Heart left ventricle (tissue), 16 donors: ENCODE results near the gene NMBR. TPM values are rescaled to one million over a fixed set of nuclear protein-coding genes. Genes with fewer than 3 reads are reported as not detected.

Source experiments
- ATAC-seq, 4 donors: fragments of 200-7000 bp; cut with Tn5 transposase; one replicate each; pipeline ENCODE4 v1.9.1; 2020 to 2022; ENCODE audit warnings: moderate library complexity in 4 of 4, mild to moderate bottlenecking in 3 of 4, moderate number of reproducible peaks in 1 of 4
- DNase-seq, 5 donors: peaks; one replicate each; pipeline ENCODE4 v3.0.0-alpha.2; 2020
- H3K27ac ChIP-seq, 12 donors: fragments of 200-600 bp; sonication (generic) in 4 of 12; one replicate each; pipeline versions ENCODE4 v1.5.0 to v1.8.0; 2016 to 2022; ENCODE audit warnings: mild to moderate bottlenecking in 2 of 12
- H3K27me3 ChIP-seq, 9 donors: fragments of 200-600 bp; sonication (generic) in 2 of 9; one replicate each; pipeline versions ENCODE4 v1.5.1 to v1.8.0; 2016 to 2022; ENCODE audit warnings: mild to moderate bottlenecking in 3 of 9
- H3K36me3 ChIP-seq, 9 donors: fragments of 200-600 bp; sonication (generic) in 2 of 9; one replicate each; pipeline versions ENCODE4 v1.5.0 to v1.8.0; 2018 to 2022; ENCODE audit warnings: mild to moderate bottlenecking in 2 of 9
- H3K4me1 ChIP-seq, 12 donors: fragments of 200-600 bp; sonication (generic) in 4 of 12; one replicate each; pipeline versions ENCODE4 v1.5.0 to v1.8.0; 2016 to 2022; ENCODE audit warnings: mild to moderate bottlenecking in 3 of 12
- H3K4me3 ChIP-seq, 12 donors: fragments of 200-600 bp; sonication (generic) in 4 of 12; one replicate each; pipeline versions ENCODE4 v1.5.0 to v1.8.0; 2017 to 2022; ENCODE audit warnings: mild to moderate bottlenecking in 9 of 12, moderate library complexity in 4 of 12
- H3K9me3 ChIP-seq, 12 donors: fragments of 200-600 bp; sonication (generic) in 4 of 12; one replicate each; pipeline versions ENCODE4 v1.5.0 to v1.8.0; 2016 to 2022; ENCODE audit warnings: mild to moderate bottlenecking in 1 of 12
- CTCF ChIP-seq, 12 donors: fragments of 200-600 bp; sonication (generic) in 4 of 12; IDR thresholded peaks; one replicate each; pipeline versions ENCODE4 v1.5.0 to v1.8.0; 2018 to 2022; ENCODE audit warnings: antibody characterized with exemption in 12 of 12, mild to moderate bottlenecking in 5 of 12
- POLR2A ChIP-seq, 2 donors: fragments of 450-650 bp; IDR thresholded peaks; one replicate each; pipeline ENCODE4 v1.6.1; 2017; ENCODE audit warnings: antibody characterized with exemption in 2 of 2, mild to moderate bottlenecking in 2 of 2, moderate library complexity in 2 of 2
- WGBS, 4 donors: extraction: QIAGEN DNeasy Blood & Tissue Kit in 2 of 4; methylation state at CpG; one replicate each; pipeline versions ENCODE4 v1.1.5 to v1.1.7; 2013 to 2018; 5-methylcytosine and 5-hydroxymethylcytosine counted together
- intact Hi-C, 10 donors: fragments of 100-400 bp; cut with DNase I; formaldehyde crosslinking; loops; one replicate each; pipeline versions ENCODE4 v1.11.1 to v1.14.2; 2022
- polyA plus RNA-seq, 2 donors: library from polyadenylated mRNA; stranded (reverse); fragments of 200-250 nt; gene quantifications; one replicate each; pipeline ENCODE4 v1.2.3, GENCODE V29; 2013
- total RNA-seq, 9 donors: library from RNA; depleted of rRNA in 2 of 9; stranded (reverse); fragments of >200 nt in 2 of 9; fragmentation: NEBNext Ultra II Directional in 3 of 9; extraction: Animal tissue kit (Norgen Biotek cat#: 25700) in 3 of 9; gene quantifications; one replicate each; pipeline versions ENCODE4 v1.1.0 to v1.2.4, GENCODE V29; 2016 to 2023
- donor health status: ischemic (EF 13 %, LVEDD 7.1; RV severe dilation, severe dysfunction).
- donor health status: healthy with polysubstance abuse.
- donor health status: DM: no; HTN: yes; CAD: no.
- donor health status: DM: no; HTN: no; CAD: no.
- donor health status: ischemic (EF 25% LVEDD 6.9; RV normal size, moderate dysfunction).
- donor health status: ischemic (EF 25% LVEDD 5.7; RV mildly dilated, moderate dysfunction).
- donor health status: healthy.
- donor health status: DM: yes; HTN: yes; CAD: no.
- donor health status: ischemic (EF 35%, LVEDD 5.7; RV mildly dilated, moderate dysfunction).
- donor health status: nonischemic (EF 11% LVEDD 7.7; RV severe dilation, severe dysfunction).
- donor health status: DM: yes; HTN: yes; CAD: no.
- donor health status: PGD.
- donor health status: ischemic (EF 29% LVEDD 5.4; RV normal size, mild dysfunction).
- donor health status: nonischemic (EF 23%, LVEDD 6.1; RV moderate dilation, normal function).

NMBR gene
- total and polyA plus RNA-seq, 11 donors = 0.67 TPM; not detected in 10

GRCh38 chr6:142178129-142178528 lies 31.2 kb upstream of the NMBR start:
- no peak for TF ChIP-seq CTCF (IDR thresholded peaks at IDR 0.05)
- H3K4me3 ChIP-seq = no peak overlapping the region
- H3K9me3 ChIP-seq = peaks cover 0 to 25% (median 7%) of the 10 kb centered on the region in 12 donors
- no peak overlapping the region for H3K27ac ChIP-seq
- no peaks in the 10 kb centered on the region for H3K27me3 ChIP-seq
- intact Hi-C loops = no loop called here
- peaks cover 0 to 4% (median 0%) of the 10 kb centered on the region in 12 donors for H3K4me1 ChIP-seq
- H3K36me3 ChIP-seq = peaks cover 0 to 45% (median 23%) of the 10 kb centered on the region in 9 donors
- no peak for DNase-seq
- no peak for ATAC-seq

GRCh38 chr6:142174703-142175102 lies 27.8 kb upstream of the NMBR start:
- Histone ChIP-seq H3K4me1 (no peaks in the 10 kb centered on the region), H3K4me3 (no peak overlapping the region), H3K27me3 (no peaks in the 10 kb centered on the region), H3K9me3 (peaks cover 0 to 25% (median 7%) of the 10 kb centered on the region in 12 donors), H3K36me3 (peaks cover 0 to 79% (median 56%) of the 10 kb centered on the region in 9 donors), H3K27ac (no peak overlapping the region)
- ATAC-seq = no peak
- no peak for DNase-seq
- 94 to 96% (median 96%) methylated on average over 6 of the region's 6 CpGs for WGBS, 4 donors
- TF ChIP-seq POLR2A (IDR thresholded peaks at IDR 0.05) (no peak), CTCF (IDR thresholded peaks at IDR 0.05) (no peak)
- intact Hi-C loops = no loop called here

- H3K4me1 ChIP-seq = no peaks in the 10 kb centered on the region
- H3K27ac ChIP-seq = no peak overlapping the region
- ATAC-seq (no peak), DNase-seq (no peak)
- TF ChIP-seq POLR2A (IDR thresholded peaks at IDR 0.05) (no peak), CTCF (IDR thresholded peaks at IDR 0.05) (no peak)
- no peaks in the 10 kb centered on the region for H3K27me3 ChIP-seq
- intact Hi-C loops = no loop called here
- H3K4me3 ChIP-seq = no peak overlapping the region
- peaks cover 0 to 87% (median 64%) of the 10 kb centered on the region in 9 donors for H3K36me3 ChIP-seq
- H3K9me3 ChIP-seq = peaks cover 0 to 23% (median 7%) of the 10 kb centered on the region in 12 donors
- WGBS, 4 donors = 96 to 100% (median 99%) methylated on average over 2 to 3 of the region's 3 CpGs
These were observed 27.1 kb upstream of the NMBR start for GRCh38 chr6:142173980-142174379.

- H3K4me3 ChIP-seq = no peak overlapping the region
- no peaks in the 10 kb centered on the region for H3K4me1 ChIP-seq
- H3K27ac ChIP-seq = no peak overlapping the region
- peaks cover 0 to 87% (median 68%) of the 10 kb centered on the region in 9 donors for H3K36me3 ChIP-seq
- peaks cover 0 to 11% (median under 1%) of the 10 kb centered on the region in 12 donors for H3K9me3 ChIP-seq
- TF ChIP-seq POLR2A (IDR thresholded peaks at IDR 0.05) (no peak), CTCF (IDR thresholded peaks at IDR 0.05) (no peak)
- ATAC-seq (no peak), DNase-seq (no peak)
- intact Hi-C loops = no loop called here
- no peaks in the 10 kb centered on the region for H3K27me3 ChIP-seq
These were observed 25.8 kb upstream of the NMBR start for GRCh38 chr6:142172758-142173157.
